Activated T-cell treated with anti-CD3 and anti-CD28 coated beads for 48 hours (primary cell): ENCODE measurements around the gene BHLHE41.

ENCODE experiments used
- DNase-seq: peaks from one replicate; pipeline ENCODE4 v3.0.0-alpha.2; 2020; ENCODE audit warnings: low read depth

Gene BHLHE41

DNA sequence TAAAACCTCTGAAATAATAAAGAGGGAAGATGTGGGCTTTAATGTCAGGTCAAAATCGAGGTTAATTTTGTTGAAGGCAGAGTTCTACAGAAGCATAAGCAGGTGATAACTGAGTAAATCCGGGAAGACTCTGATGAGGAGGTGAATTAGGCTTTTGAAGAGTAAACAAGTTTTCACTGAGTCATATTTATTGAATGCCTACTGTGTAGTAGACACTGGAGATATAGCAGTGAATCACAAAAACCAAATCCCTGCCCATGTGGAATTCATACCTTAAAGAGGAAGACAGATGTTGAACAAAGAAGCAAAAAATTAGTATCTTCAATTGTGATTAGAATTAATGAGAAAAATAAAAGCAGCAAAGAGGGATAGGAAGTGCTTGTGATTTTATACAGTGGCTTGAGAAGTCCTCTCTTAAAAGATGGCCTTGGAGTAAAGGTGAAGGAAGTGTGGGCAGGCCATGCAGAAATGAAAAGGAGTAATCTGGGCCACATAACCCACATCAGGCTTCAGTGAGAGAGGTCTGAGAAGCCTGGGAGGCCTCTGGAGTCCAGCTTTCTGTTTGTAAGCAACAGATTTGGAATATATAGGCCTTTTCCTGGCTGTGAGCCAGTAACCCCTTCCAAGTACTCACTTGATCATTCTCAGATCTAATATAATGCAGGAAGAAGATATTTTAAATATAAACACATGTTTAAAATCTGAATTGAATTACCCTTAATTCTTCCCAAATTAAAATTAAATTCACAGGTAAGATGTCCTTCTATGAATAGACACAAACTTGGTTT is 46.7 kb downstream of the BHLHE41 start:
- DNase-seq: no peak
